Sigmoid colon (tissue), 7 donors: ENCODE data around the gene ZNF532. TPM values are rescaled to one million over a fixed set of nuclear protein-coding genes. Genes with fewer than 3 reads are reported as not detected.
A peak's percentile ranks its signal among the peaks of the same experiment; 100 is the strongest.

Source experiments
- DNase-seq: peaks from one replicate; pipeline ENCODE4 v3.0.0-alpha.2; 2019
- H3K27ac ChIP-seq, 4 donors: fragments of 200-600 bp; sonication (generic); one replicate each; pipeline ENCODE4 v1.5.1; 2016 to 2019; ENCODE audit warnings: mild to moderate bottlenecking in 1 of 4
- H3K27me3 ChIP-seq, 3 donors: fragments of 200-600 bp; sonication (generic); one replicate each; pipeline ENCODE4 v1.5.1; 2019; ENCODE audit warnings: mild to moderate bottlenecking in 1 of 3
- H3K36me3 ChIP-seq, 4 donors: fragments of 200-600 bp; sonication (generic); one replicate each; pipeline ENCODE4 v1.5.1; 2016 to 2019
- H3K4me1 ChIP-seq, 4 donors: fragments of 200-600 bp; sonication (generic); one replicate each; pipeline ENCODE4 v1.5.1; 2017 to 2019
- H3K4me3 ChIP-seq, 4 donors: fragments of 200-600 bp; sonication (generic); one replicate each; pipeline ENCODE4 v1.5.1; 2017 to 2019; ENCODE audit warnings: mild to moderate bottlenecking in 2 of 4, moderate library complexity in 1 of 4
- H3K9me3 ChIP-seq, 4 donors: fragments of 200-600 bp in 3 of 4; sonication (generic) in 3 of 4; one replicate each; pipeline versions ENCODE4 v1.5.1 to v1.6.1; 2013 to 2019
- EP300 ChIP-seq, 4 donors: sonication (generic); formaldehyde crosslinking; IDR thresholded peaks; one replicate each; pipeline ENCODE4 v1.6.1; 2017; ENCODE audit warnings: antibody characterized with exemption in 4 of 4
- POLR2A ChIP-seq, 2 donors: fragments of 450-650 bp; IDR thresholded peaks; one replicate each; pipeline ENCODE4 v1.6.1; 2016; ENCODE audit warnings: antibody characterized with exemption in 2 of 2, mild to moderate bottlenecking in 2 of 2, moderate library complexity in 2 of 2
- POLR2AphosphoS5 ChIP-seq, 4 donors: sonication (generic); formaldehyde crosslinking; IDR thresholded peaks; one replicate each; pipeline ENCODE4 v1.6.1; 2017; ENCODE audit warnings: antibody characterized with exemption in 4 of 4
- WGBS, 2 donors: extraction: QIAGEN DNeasy Blood & Tissue Kit; methylation state at CpG; one replicate each; pipeline ENCODE4 v1.1.7; 2013; 5-methylcytosine and 5-hydroxymethylcytosine counted together
- intact Hi-C: fragments of 100-400 bp; cut with DNase I; formaldehyde crosslinking; loops from one replicate; pipeline ENCODE4 v1.15.1; 2023
- polyA plus RNA-seq, 3 donors: library from polyadenylated mRNA; stranded (reverse); fragments of 200-250 nt; gene quantifications; one replicate each; pipeline ENCODE4 v1.2.3, GENCODE V29; 2013
- total RNA-seq, 4 donors: library from RNA; depleted of rRNA; stranded (reverse); fragments of >200 nt; gene quantifications; one replicate each; pipeline ENCODE4 v1.1.0, GENCODE V29; 2016
- TF ChIP-seq, protein P1 (sequence below), 4 experiments: fragments of 450-650 bp in 3 of 4; fragments of 200-600 bp in 1 of 4; IDR thresholded peaks; one replicate each; pipeline ENCODE4 v1.5.1; 2016 to 2019; ENCODE audit warnings: antibody characterized with exemption in 4 of 4, mild to moderate bottlenecking in 3 of 4, moderate library complexity in 2 of 4
- donor health status: healthy with polysubstance abuse.
- donor health status: Bipolar disorder and iron deficiency.
- donor health status: healthy.

The ZNF532 gene
- total and polyA plus RNA-seq, 7 donors, result 1.4 to 104 (median 71.0) TPM

GRCh38 chr18:58870621-58871020, 5.9 kb downstream of the ZNF532 start:
- Histone ChIP-seq H3K36me3 (peaks cover 0 to 34% (median 11%) of the 10 kb centered on the region in 4 donors), H3K4me3 (no peak overlapping the region), H3K9me3 (no peaks in the 10 kb centered on the region), H3K27ac (peak overlapping the region in 2 of 4 donors; percentile 1 to 60), H3K27me3 (no peaks in the 10 kb centered on the region), H3K4me1 (peaks cover 0 to 48% (median 44%) of the 10 kb centered on the region in 4 donors)
- TF ChIP-seq POLR2A (IDR thresholded peaks at IDR 0.05), result no peak
- 91 to 94% methylated on average over 2 of the region's 2 CpGs for WGBS, 2 donors
- DNase-seq, result peak; percentile 22
- intact Hi-C loops, result no loop called here

- Histone ChIP-seq H3K36me3 (peaks cover 0 to 34% (median 11%) of the 10 kb centered on the region in 4 donors), H3K4me3 (no peak overlapping the region), H3K27me3 (no peaks in the 10 kb centered on the region), H3K9me3 (no peaks in the 10 kb centered on the region), H3K27ac (peak overlapping the region; percentile 7 to 60 (median 35)), H3K4me1 (peaks cover 0 to 37% (median 32%) of the 10 kb centered on the region in 4 donors)
- no peak for TF ChIP-seq EP300 (IDR thresholded peaks at IDR 0.05)
- TF ChIP-seq POLR2A (IDR thresholded peaks at IDR 0.05), result no peak
- no peak for TF ChIP-seq POLR2AphosphoS5 (IDR thresholded peaks at IDR 0.05)
- TF ChIP-seq, protein P1, sequence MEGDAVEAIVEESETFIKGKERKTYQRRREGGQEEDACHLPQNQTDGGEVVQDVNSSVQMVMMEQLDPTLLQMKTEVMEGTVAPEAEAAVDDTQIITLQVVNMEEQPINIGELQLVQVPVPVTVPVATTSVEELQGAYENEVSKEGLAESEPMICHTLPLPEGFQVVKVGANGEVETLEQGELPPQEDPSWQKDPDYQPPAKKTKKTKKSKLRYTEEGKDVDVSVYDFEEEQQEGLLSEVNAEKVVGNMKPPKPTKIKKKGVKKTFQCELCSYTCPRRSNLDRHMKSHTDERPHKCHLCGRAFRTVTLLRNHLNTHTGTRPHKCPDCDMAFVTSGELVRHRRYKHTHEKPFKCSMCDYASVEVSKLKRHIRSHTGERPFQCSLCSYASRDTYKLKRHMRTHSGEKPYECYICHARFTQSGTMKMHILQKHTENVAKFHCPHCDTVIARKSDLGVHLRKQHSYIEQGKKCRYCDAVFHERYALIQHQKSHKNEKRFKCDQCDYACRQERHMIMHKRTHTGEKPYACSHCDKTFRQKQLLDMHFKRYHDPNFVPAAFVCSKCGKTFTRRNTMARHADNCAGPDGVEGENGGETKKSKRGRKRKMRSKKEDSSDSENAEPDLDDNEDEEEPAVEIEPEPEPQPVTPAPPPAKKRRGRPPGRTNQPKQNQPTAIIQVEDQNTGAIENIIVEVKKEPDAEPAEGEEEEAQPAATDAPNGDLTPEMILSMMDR (IDR thresholded peaks at IDR 0.05), result no peak
- 77 to 78% methylated on average over 10 of the region's 10 CpGs for WGBS, 2 donors
- intact Hi-C loops, result no loop called here
- DNase-seq, result peak; percentile 12
Observed at GRCh38 chr18:58871514-58872420, 7.1 kb downstream of the ZNF532 start.

GRCh38 chr18:58878640-58879039, 14.0 kb downstream of the ZNF532 start:
- H3K36me3 ChIP-seq, result peaks cover 0 to 14% (median 3%) of the 10 kb centered on the region in 4 donors

DNA sequence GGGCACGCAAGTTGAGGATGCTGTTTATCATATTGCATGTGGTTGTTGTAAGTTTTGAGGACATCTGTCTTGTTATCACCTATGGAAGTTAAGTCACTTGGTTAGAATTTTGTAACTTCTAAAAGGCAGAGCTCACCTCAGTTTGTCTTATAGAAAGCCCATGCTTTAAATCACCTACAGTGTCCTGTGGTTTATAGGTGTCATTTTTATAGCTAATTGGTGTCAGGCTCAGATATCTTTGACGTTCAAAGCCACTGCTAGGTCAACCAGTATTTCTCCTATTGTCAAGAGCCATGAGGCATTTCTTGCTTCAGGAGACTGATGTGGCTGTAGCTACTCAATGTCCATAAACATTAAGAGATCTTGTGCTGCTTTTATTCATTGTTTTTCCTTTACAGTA, 16.8 kb downstream of the ZNF532 start:
- peaks cover 0 to 37% (median 3%) of the 10 kb centered on the region in 4 donors for H3K36me3 ChIP-seq
- WGBS, 2 donors, result 67 to 87% methylated on average over 2 of the region's 2 CpGs
- H3K4me1 ChIP-seq, result peaks cover 0 to 32% (median 15%) of the 10 kb centered on the region in 4 donors
- no peaks in the 10 kb centered on the region for H3K27me3 ChIP-seq
- H3K9me3 ChIP-seq, result no peaks in the 10 kb centered on the region
- intact Hi-C loops, result no loop called here
- H3K27ac ChIP-seq, result no peak overlapping the region
- H3K4me3 ChIP-seq, result no peak overlapping the region
- DNase-seq, result no peak
- TF ChIP-seq POLR2AphosphoS5 (IDR thresholded peaks at IDR 0.05), result no peak
- TF ChIP-seq EP300 (IDR thresholded peaks at IDR 0.05), result no peak

More at GRCh38 chr18:58878640-58879039, 14.0 kb downstream of the ZNF532 start:
- TF ChIP-seq EP300 (IDR thresholded peaks at IDR 0.05) (no peak), POLR2A (IDR thresholded peaks at IDR 0.05) (no peak), POLR2AphosphoS5 (IDR thresholded peaks at IDR 0.05) (no peak)
- TF ChIP-seq, protein P1 (IDR thresholded peaks at IDR 0.05), result no peak
- no peak overlapping the region for H3K4me3 ChIP-seq
- peaks cover 0 to 27% (median 15%) of the 10 kb centered on the region in 4 donors for H3K4me1 ChIP-seq
- H3K27me3 ChIP-seq, result no peaks in the 10 kb centered on the region
- intact Hi-C loops, result no loop called here
- no peak for DNase-seq
- H3K9me3 ChIP-seq, result no peaks in the 10 kb centered on the region
- 95 to 99% methylated on average over 3 of the region's 3 CpGs for WGBS, 2 donors
- H3K27ac ChIP-seq, result no peak overlapping the region

DNA sequence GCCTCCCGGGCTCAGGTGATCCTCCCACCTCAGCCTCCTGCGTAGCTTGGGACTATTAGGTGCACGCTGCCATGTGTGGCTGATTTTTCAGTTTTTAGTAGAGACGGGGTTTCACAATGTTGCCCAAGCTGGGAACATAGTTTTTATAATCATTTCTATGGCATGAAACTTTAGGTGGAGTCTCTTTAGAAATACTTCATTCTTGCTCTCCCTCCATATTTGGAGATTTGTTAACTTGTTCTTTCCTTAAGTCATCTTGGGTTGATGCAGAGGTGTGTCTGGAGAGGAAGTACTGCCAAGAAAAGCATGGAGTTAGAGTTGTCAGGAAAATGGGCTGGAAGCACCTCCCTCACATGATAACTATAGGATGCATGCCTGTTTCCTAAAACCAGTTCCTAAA, 17.4 kb downstream of the ZNF532 start:
- Histone ChIP-seq H3K27ac (no peak overlapping the region), H3K36me3 (peaks cover 0 to 38% (median 3%) of the 10 kb centered on the region in 4 donors), H3K4me3 (no peak overlapping the region), H3K27me3 (no peaks in the 10 kb centered on the region), H3K9me3 (no peaks in the 10 kb centered on the region), H3K4me1 (peaks cover 0 to 38% (median 17%) of the 10 kb centered on the region in 4 donors)
- DNase-seq, result no peak
- intact Hi-C loops, result no loop called here
- WGBS, 2 donors, result 94 to 98% methylated on average over 4 of the region's 4 CpGs
- TF ChIP-seq EP300 (IDR thresholded peaks at IDR 0.05) (no peak), POLR2A (IDR thresholded peaks at IDR 0.05) (no peak), POLR2AphosphoS5 (IDR thresholded peaks at IDR 0.05) (no peak)
- TF ChIP-seq, protein P1 (IDR thresholded peaks at IDR 0.05), result no peak
